Thyroid gland (tissue), 4 donors: ENCODE results near the gene MACC1.

ENCODE experiments used
- CTCF ChIP-seq, 6 experiments: fragments of 200-600 bp in 3 of 6; fragments of 450-650 bp in 3 of 6; sonication (generic) in 3 of 6; IDR thresholded peaks; one replicate each; pipeline ENCODE4 v1.5.1; 2016 to 2019; ENCODE audit warnings: antibody characterized with exemption in 6 of 6, mild to moderate bottlenecking in 2 of 6, inconsistent platforms in 1 of 6, moderate library complexity in 1 of 6
- POLR2A ChIP-seq, 2 donors: fragments of 450-650 bp; IDR thresholded peaks; one replicate each; pipeline ENCODE4 v1.6.1; 2017; ENCODE audit warnings: antibody characterized with exemption in 2 of 2, mild to moderate bottlenecking in 2 of 2, moderate library complexity in 1 of 2

DNA sequence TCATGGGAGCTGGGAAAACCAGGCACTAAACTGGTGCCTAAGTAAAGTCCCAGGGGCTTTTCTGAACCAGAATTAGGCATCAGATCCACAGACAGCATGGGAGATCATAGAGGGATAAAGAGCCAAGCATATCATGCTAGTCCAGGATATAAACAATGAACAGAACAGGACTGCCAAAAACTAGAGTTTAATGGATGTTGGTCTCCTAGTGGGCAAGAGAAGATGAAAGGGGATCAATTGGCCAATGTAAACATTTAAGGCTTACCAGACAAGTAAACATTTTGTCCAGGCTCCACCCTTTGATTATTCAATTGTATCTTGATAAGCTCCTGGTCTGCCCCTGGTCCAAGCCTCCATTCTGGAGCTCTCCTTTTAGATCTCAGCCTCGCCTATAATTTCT lies 18.9 kb downstream of the MACC1 start:
- TF ChIP-seq CTCF (IDR thresholded peaks at IDR 0.05) (no peak), POLR2A (IDR thresholded peaks at IDR 0.05) (no peak)
